ENCODE results near the gene SLC30A9. TPM values are rescaled to one million over a fixed set of nuclear protein-coding genes. Genes with fewer than 3 reads are reported as not detected.

SLC30A9 gene
- total and polyA plus RNA-seq, 7 donors: 10.9 to 38.8 (median 32.6) TPM

- DNase-seq: no peak
- Histone ChIP-seq H3K9me3 (no peaks in the 10 kb centered on the region), H3K36me3 (ENCODE audit: insufficient read depth in 1 of 2, low read depth in 1 of 2) (no peaks in the 10 kb centered on the region), H3K4me3 (no peak overlapping the region), H3K27ac (no peak overlapping the region), H3K27me3 (ENCODE audit: insufficient read depth in 3 of 3, low read length in 2 of 3) (no peaks in the 10 kb centered on the region), H3K4me1 (no peaks in the 10 kb centered on the region)
- WGBS, 3 donors: 76 to 83% (median 78%) methylated on average over 22 of the region's 22 CpGs
- TF ChIP-seq CTCF (IDR thresholded peaks at IDR 0.05): no peak
- intact Hi-C loops (cut with DNase I): no loop called here
- no peak for ATAC-seq
These were observed 7.6 kb upstream of the SLC30A9 start for GRCh38 chr4:41982716-41983115.

GRCh38 chr4:41985151-41985550 is 5.2 kb upstream of the SLC30A9 start:
- no peaks in the 10 kb centered on the region for H3K27me3 ChIP-seq (ENCODE audit: insufficient read depth in 3 of 3, low read length in 2 of 3)
- DNase-seq: no peak
- no peak overlapping the region for H3K4me3 ChIP-seq
- no peak overlapping the region for H3K27ac ChIP-seq
- intact Hi-C loops (cut with DNase I): no loop called here
- 39 to 52% (median 50%) methylated on average over 1 of the region's 1 CpG for WGBS, 3 donors
- ATAC-seq: no peak
- no peaks in the 10 kb centered on the region for H3K36me3 ChIP-seq (ENCODE audit: insufficient read depth in 1 of 2, low read depth in 1 of 2)
- no peak for TF ChIP-seq CTCF (IDR thresholded peaks at IDR 0.05)
- H3K9me3 ChIP-seq: no peaks in the 10 kb centered on the region
- H3K4me1 ChIP-seq: no peaks in the 10 kb centered on the region

- 0 to 1% (median 1%) methylated on average over 12 of the region's 12 CpGs for WGBS, 3 donors
- DNase-seq (no peak), ATAC-seq (peak in 3 of 4 donors; percentile 3 to 21 (median 4))
- no peaks in the 10 kb centered on the region for H3K27me3 ChIP-seq (ENCODE audit: insufficient read depth in 3 of 3, low read length in 2 of 3)
- no peaks in the 10 kb centered on the region for H3K36me3 ChIP-seq (ENCODE audit: insufficient read depth in 1 of 2, low read depth in 1 of 2)
- no peaks in the 10 kb centered on the region for H3K9me3 ChIP-seq
- H3K27ac ChIP-seq: peak overlapping the region; percentile 90
- TF ChIP-seq CTCF (IDR thresholded peaks at IDR 0.05): no peak
- H3K4me3 ChIP-seq: peak overlapping the region; percentile 90
- intact Hi-C loops (cut with DNase I): loop anchor here in 1 of 2 donors (2.0 kb wide), 1 partner anchor 55 kb away; the partner anchor contains the start of gene TMEM33
- H3K4me1 ChIP-seq: peaks cover 18% of the 10 kb centered on the region
These were observed 351 bp upstream of the SLC30A9 start for GRCh38 chr4:41989994-41990364.

GRCh38 chr4:41991916-41992767 is 1.8 kb downstream of the SLC30A9 start:
- WGBS, 3 donors: 89 to 91% (median 90%) methylated on average over 10 of the region's 10 CpGs
- peaks cover 18% of the 10 kb centered on the region for H3K4me1 ChIP-seq
- H3K9me3 ChIP-seq: no peaks in the 10 kb centered on the region
- no peaks in the 10 kb centered on the region for H3K27me3 ChIP-seq (ENCODE audit: insufficient read depth in 3 of 3, low read length in 2 of 3)
- no peaks in the 10 kb centered on the region for H3K36me3 ChIP-seq (ENCODE audit: insufficient read depth in 1 of 2, low read depth in 1 of 2)
- DNase-seq: no peak
- peak overlapping the region; percentile 90 for H3K4me3 ChIP-seq
- H3K27ac ChIP-seq: no peak overlapping the region
- no peak for TF ChIP-seq CTCF (IDR thresholded peaks at IDR 0.05)
- intact Hi-C loops (cut with DNase I): loop anchor here in 1 of 2 donors (2.0 kb wide), 1 partner anchor 57 kb away; the partner anchor contains the start of gene TMEM33
- ATAC-seq: no peak
